GM21737 (cell line): ENCODE measurements around the gene ACTN1.

Source experiments
- ATAC-seq: cut with Tn5 transposase; IDR thresholded peaks from one replicate; pipeline ENCODE4 v1.9.1; 2021; ENCODE audit warnings: mild to moderate bottlenecking, moderate library complexity; ENCODE audit not compliant: unreplicated experiment

The ACTN1 gene

DNA sequence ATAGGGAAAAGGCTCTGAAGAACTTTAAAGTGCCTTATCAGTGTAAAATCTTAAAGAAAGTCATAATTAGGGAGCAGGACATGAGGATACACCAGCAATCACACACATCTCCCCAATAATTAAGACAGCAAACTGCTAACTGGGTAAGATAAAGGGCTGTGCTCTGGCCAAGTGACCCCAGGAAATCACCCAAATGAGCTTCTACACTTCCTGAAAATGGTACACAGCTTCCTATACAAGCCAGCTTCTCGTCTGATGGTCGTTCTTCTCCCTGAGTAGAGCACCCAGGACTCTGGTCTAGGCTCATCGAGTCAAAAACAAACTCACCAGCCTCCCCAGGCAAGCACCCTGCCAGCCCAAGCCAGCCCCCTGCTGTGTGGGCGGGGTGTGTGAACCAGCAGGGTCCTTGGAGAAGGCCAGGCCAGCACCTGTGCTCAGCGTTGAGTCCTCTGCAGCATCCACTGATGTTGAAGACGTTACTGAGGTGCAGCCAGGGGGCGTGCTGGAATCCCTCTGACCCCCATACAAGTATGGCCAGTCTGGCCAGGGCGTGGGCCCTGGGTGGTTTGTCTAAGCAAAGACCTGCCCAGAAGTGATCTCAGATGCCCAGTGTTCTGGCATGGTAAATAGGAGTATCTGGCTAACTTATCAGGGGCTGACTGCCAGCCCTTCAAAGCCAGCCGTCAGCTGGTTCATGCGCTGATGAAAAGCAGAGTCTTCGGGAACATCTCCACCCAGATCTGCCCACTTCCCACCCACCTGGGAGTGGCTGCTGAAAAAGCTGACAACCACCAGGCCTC is 41.4 kb downstream of the ACTN1 start:
- ATAC-seq = no peak

DNA sequence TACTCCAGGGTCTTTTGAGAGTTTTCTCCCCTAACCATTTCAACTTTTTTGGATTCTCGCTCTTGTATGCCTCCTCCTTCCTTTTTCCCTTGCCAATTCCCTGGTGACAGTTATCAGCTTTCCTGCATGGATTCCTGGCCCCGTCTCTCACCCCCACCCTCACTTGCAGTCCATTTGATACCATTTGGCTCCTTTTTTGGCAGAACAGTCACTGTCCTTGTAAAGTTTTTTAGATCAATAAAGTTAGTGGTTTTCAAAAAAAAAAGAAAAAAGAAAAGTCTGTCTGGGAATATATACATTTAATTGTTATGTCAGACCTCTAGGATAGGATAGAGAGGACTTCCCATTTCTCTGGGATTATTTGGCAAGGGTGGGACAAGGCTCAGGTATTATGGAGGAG is 42.1 kb downstream of the ACTN1 start:
- ATAC-seq = no peak

DNA sequence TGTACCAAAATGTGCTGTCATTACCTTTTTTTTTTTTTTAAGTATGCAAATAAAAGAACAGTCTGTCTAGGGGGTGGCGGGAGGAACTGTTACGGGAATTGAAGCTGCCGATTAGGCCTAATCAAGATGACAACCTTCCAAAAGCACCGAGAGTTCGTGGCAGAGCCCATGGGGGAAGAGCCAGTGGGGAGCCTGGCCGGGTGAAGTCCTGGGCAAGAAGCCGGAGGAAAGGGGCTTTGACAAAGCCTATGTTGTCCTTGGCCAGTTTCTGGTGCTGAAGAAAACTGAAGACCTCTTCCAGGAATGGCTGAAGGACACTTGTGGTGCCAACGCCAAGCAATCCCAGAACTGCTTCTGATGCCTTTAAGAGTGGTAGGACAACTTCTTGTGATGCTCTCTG is 42.6 kb downstream of the ACTN1 start:
- ATAC-seq = no peak

DNA sequence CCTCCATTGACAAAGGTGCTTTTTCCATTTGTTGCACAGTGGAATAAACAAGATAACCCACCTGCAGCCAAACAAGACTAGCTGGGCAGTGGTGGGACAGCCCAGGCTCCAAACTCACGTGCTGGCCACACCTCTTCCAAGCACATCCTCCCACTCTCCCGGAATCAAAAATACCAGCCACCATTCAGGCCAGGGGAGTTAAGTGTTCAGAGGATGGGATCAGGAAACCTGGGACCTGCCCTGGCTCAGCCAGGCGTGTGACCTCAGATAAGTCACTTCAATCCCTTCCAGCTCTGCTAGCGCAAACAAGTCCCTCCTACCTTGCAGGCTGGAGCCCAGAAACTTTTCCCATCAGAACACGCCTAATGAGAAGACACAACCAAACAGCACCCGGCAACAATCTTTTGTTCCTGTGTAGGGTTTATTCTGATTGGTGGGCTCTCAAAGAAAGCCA is 43.3 kb downstream of the ACTN1 start:
- no peak for ATAC-seq

DNA sequence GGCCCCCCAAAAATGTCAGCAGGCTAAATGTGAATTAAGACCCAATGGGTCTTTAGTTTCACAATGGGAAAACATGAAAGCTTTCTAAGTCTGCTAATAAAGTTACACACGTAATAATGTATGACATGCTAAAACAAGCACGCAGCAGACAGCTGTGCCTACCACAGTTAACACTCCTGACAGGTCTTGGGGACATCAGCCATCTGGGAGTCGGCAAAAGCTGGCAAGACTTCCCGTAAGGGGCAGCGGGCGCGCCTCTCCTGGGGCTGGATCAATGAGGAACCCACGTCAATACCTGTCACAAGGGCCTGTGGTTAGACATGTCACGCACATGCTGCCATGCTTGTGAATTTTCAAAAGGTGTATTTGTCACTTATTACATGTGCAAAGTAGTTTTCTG is 45.0 kb downstream of the ACTN1 start:
- no peak for ATAC-seq

DNA sequence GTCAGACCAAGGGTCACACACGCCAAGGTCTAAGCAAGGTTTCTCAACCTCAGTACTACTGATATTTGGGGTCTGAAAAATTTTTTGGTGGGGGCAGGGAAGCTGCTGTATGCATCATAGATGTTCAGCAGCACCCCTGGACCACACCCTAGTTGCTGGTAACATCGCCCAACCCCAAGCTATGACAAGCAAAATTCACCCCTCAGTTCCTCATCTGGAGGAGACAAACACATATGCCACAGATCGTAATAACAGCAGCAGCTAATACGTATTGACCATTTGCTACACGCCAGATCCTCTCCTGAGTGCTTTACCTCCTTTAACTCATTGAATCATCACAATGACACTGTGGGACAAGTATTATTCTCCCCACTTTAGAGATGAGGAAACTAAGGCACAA is 46.4 kb downstream of the ACTN1 start:
- ATAC-seq = no peak

DNA sequence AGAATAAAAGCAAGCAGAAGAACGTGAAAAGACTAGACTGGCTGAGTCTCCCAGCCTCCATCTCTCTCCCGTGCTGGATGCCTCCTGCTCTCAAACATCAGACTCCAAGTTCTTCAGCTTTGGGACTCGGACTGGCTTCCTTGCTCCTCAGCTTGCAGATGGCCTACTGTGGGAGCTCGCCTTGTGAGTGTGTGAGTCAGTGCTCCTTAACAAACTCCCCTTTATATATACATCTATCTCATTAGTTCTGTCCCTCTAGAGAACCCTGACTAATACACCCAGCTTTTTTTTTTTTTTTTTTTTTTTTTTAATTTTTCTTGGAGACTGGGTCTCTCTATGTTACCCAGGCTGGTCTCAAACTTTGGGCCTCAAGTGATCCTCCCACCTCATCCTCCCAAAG is 46.9 kb downstream of the ACTN1 start:
- ATAC-seq = no peak

DNA sequence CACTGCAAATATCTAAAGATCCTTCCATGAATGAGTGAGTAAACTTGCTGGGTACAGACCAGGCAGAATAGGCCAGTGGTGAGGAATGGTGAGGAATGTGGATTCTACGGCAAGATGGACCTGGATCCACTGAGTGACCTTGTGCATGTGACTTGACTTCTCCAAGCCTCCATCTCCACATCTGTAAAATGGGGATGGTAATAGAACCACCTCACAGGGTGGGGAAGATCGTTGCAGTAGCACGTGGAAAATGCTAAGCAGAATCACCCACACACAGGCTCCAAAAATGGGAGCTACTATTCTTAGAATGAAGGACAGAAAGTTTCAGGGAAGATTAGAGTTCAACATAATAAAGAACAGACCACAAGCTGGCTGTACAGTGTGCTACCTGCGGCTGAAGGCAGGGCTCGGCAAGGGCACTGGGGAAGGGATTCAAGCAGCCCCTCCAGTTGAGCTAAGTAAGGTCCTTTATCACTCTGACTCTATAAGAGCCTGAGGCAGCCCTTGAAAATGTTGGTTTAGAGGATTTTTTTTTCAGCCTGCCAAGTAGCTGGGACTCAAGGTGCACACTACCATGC is 47.5 kb downstream of the ACTN1 start:
- ATAC-seq = no peak

DNA sequence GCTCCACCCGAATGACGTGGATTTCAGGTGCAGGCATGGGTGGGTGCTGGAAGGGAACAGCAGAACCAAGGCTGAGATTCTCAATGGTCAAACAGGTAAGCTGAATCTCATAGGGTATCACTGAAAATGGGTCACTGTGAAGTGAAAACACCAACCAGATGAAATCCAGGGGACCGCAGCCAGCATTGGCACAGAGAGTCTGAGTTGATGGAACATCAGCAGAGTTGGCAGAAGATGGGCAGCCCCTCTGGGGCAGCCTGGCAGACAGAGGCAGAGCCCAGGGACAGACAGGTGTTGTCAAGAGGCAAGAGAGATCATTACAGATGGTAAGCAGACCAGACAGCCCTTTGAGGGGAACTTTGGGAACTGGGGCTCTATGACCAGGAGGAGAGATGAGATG is 48.0 kb downstream of the ACTN1 start:
- no peak for ATAC-seq

DNA sequence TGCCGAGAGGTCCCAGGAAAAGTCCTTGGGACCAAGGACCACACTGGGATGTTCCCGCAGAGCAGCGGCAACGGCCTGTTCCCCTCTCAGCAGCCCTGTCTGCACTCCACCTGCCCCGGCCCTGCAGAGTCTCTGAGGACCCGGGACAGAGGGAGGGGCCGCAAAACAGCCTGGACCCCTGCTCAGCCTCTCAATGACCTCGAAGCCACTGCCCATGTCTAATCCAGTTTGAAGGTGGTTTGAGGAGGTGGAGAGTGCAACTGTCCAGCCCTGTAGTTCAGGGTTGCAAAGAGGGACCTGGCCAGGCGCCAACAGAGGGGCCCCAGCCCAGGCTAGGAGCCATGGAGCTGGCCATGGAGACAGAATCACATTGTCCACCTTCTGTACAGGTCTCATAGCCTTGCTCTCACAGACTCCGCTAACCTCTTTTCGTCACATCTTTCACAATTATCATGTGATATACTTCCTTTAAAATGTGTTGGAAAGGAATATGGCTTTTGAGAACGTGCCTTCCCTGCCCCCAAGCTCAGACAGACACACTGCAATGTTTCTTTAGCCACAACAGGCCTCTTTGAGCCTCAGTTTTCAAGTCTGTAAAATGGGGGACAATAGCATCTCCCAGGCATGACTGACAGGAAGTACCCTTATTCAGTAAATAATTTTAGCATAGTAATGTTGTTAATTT is 49.3 kb downstream of the ACTN1 start:
- ATAC-seq = no peak

DNA sequence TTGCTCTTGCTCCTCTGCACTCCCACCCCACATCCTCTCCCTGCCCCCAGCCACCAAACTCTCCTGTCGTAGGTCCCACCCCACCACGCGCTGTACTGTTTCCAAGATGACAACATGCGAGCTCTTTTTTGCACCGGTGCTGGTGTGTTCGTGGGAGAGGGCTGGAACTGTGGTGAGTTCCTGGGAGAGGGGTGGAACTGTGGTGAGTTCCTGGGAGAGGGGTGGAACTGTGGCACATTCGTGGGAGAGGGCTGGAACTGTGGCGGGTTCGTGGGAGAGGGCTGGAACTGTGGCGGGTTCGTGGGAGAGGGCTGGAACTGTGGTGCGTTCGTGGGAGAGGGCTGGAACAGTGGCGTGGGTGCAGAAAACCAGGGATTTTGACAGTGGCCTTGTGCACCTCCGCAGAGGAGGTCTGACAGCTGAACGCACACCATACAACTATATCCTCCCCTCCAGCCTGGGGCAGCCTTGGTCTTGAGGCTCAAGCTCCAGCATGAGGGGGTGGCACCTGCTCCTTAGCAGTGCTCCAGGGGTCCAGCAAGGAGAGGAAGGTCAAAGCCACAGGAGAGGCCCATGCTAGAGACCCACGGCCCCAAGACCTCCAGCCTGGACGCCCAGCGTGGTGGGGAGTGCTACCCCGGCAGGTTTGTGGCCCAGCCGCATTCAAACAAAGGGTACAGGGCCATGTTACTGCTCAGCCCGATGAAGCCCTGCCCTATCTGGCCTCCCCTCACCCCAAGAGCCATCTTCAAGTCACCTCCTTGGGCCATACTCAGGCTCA is 50.1 kb downstream of the ACTN1 start:
- ATAC-seq = no peak

DNA sequence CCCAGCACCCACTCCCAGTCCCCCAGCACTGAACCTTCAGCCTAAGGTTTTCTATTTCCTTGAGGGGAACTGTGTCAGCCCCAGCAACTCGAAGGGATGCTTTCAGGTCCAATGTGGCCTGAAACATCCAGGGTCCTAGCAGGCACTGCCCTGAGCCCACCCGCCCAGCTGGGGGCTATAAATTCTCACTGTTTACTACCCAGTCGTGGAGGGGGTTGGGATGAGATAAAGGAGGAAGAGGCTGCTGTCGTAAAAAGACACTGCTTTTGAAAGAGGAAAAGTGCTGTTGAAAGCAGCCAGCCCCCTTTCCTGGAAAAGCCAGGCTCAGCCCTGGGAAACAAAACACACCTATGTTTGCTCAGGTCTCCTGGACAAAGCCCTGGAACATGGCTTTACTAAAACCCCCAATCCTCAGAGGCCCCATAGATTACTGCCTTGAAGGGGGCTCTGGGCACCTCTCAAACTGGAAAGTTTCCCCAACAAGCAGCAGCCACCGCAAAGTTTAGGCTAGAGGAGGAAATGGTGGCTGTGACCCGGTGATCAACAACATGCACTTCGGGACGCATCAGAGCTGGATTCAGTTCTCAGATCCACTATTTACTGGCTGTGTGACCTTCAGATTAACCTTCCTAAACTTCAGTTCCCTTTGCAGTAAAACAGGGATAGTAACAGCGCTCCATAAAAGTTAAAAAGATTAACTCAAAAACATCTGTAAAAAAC is 51.0 kb downstream of the ACTN1 start:
- no peak for ATAC-seq

DNA sequence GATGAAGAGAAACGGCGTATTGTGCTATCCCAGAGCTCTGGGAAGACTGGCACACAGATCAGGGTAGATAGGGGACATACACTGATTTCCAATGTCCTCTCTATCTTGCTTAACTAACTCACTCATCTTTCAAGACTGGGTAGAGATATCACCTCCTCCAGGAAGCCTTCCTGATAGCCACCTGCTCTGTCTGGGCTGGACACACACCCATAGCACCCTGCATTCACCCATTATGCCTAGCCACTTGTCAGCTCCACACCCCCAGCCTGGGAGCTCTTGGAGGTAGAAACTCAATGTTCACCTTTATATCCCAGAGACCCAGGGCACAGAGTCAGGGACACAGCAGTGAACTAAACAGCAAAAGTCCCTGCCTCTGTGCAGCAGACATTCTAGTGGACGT is 52.0 kb downstream of the ACTN1 start:
- no peak for ATAC-seq

DNA sequence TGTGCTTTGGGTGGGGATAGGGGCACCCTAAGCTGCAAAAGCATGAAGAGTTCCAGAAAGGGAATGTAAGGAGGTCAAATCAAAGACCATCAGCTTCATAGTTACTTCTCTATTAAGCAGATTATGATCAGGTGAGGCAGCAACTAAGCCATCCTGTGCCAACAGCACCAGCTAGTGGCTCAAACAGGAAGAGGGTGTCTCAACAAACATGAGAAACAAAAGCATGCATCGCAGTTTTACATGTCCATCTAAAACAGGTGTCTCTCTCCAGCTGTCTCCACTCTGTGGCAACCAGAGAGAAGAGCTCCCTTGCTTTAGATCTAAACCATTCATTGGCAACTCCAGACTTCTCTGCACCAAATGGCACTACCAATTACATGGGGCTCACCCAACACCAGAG is 52.9 kb downstream of the ACTN1 start:
- no peak for ATAC-seq

DNA sequence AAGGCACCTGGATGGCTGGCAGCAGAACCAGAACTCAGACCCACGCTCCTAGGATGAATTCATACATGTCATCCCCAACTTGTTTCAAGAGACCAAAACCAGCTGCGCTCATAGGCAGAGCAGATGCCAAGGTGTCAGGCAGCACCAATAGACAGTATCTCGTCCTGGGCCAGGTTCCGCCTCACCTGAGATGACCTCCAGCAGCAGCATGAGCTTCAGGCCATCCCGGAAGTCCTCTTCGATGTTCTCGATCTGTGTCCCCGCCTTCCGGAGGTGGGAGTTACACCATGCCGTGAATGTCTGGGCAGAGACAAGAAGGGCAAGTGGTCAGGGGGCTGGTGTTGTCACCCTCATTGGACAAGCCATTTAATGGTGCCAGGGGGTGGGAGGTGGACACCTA is 53.7 kb downstream of the ACTN1 start:
- ATAC-seq = no peak

DNA sequence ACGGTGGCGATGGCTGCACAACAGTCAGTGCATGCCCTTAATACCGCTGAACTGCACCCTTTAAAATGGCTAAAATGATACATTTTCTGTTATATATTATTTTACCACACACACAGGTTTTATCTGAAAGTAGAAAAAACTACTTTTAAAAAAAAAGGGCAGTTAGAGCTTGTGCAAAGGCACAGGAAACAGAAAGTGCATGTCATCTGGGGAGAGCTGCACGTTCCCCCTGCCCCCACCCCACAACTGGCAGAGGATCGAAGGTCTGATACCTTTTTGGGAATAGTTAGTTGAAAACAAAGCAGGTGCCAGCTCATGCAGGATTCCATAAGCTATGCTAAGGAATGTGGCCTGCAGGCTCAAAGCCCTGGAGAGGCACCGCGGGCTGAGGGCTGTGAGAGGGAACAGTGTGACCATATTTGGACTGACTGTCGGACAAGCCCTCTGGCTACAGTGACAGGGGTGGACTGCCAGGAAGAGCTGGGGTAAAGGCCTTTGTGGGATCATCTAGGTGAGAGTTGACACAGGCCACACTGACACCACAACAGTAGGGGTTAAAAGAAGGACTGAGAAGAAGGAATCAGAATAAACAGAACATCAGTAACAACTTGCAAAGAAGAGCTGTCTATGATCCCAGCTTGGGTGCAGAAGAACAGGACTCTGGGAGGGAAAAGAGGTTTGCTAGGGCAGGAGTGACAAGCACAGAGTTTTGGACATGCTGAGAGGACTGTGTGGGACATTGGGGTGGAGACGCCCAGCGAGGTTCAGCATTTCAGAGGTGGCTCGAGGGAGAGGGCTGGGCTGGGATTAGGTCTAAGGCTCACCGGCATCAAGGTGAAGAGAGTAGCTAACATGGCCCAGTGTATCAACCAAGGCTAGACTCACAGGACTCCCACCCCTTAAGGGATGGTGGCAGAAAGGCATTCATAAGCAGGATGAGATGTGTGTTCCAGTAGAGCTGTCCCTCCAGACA is 54.6 kb downstream of the ACTN1 start:
- no peak for ATAC-seq

DNA sequence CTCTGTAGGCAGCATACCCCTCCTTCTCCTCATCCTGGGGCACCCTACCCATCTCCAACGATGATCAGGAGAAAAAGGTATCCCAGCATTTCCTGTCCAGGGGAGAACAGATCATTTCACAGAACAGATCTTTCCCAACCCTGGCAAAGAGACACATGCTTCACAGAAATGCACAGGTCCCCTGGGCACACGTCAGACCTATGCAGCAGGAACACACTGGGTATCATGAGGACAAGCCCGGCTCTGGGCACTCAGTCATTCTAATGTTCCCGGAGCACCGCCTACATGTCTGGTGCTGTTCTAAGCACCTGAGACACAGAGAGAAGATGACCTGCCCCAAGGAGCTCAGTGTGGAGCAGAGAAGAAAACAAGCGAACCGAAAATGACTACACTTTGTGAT is 56.2 kb downstream of the ACTN1 start:
- ATAC-seq = no peak

DNA sequence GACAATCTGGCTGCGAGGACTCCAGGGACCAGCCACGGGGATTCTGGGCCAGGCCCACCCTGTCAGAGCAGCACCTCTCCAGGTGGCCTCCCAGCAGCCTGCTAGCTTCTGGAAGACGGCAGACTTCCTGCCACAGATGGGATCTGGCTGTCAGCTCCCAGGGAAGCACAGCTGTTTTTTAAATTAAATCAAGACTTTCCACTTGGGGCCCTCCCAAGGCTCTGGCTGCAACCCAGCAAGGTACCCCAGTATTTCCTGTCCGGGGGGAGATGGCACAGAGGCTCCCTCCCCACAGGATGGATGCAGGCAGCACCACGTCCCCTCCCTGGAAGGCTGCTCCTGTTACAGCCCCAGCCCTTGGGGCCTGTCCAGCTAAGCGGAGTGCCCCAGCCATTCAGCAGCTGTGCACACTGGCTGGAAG is 56.9 kb downstream of the ACTN1 start:
- no peak for ATAC-seq

DNA sequence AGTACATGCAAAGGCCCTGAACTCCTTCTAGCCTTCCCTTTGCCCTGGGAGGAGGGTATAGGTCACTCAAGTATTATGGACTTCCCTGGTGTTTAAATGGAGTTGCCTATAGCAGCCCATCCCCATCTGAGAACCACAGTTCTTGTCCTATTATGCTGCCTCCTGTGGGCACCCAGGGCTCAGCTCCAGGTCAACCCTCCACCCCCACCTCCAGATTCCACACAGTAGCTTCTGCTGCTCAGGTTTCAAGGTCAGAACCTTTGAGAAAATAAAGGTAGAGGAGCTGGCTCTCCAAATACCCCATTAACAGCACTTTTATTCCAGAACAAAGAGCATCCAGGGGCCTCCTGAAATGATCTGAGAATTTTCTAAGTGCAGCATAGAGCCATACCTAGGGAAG is 57.4 kb downstream of the ACTN1 start:
- no peak for ATAC-seq

DNA sequence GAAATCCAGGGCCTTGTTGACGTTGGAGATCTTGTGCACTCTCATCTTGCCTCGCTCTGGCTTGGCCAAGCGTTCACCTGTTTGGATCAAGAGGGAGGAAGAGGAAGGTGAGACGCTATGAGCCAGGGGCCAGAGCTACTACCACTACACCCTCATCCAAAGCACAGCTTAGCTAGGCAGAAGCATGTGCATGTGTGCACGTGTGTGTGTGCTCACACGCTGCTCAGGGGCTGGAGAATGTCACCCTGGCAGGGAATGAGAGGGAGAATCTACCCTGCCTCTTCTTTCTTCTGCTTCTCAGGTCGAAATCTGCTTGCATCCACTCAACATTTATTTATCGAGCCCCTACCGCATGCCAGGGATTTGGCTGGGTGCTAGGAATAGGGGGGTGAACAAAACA is 58.1 kb downstream of the ACTN1 start:
- no peak for ATAC-seq
